ENCODE results near the gene CERS6. TPM values are rescaled to one million over a fixed set of nuclear protein-coding genes. Genes with fewer than 3 reads are reported as not detected.
A peak's percentile ranks its signal among the peaks of the same experiment; 100 is the strongest.

Gene CERS6
- total RNA-seq, 1 donor from 2014 or later, result 30.9 TPM

DNA sequence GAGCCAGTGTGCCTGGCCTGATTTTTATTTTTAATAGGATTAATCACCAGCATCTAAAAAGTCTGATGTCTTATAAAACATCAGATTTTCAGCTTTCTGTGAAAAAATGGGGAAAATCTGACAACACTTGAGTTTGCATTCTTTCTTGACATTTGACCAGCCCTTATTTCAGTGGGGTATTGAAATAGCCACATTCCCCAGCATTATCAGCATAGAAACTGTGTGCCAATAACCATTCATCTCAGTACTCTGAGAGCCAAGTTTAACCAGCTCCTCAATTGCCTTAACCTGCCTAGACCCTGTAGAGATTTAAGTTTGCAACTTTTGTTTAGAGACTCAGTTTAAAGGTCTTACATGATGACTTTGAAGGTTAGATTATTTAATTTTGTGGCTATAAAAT, 155.0 kb downstream of the CERS6 start:
- Mint-ChIP-seq H3K4me3 (ENCODE audit: unreplicated experiment) (no peak overlapping the region), H3K9me3 (ENCODE audit: unreplicated experiment) (peaks cover 4% of the 10 kb centered on the region), H3K27ac (ENCODE audit: unreplicated experiment) (no peak overlapping the region)

GRCh38 chr2:168611896-168612650, 156.0 kb downstream of the CERS6 start:
- Mint-ChIP-seq H3K4me1 (ENCODE audit: unreplicated experiment) (peaks cover 29% of the 10 kb centered on the region), H3K36me3 (ENCODE audit: unreplicated experiment) (peaks cover 19% of the 10 kb centered on the region), H3K27ac (ENCODE audit: unreplicated experiment) (peak overlapping the region; percentile 16), H3K9me3 (ENCODE audit: unreplicated experiment) (peaks cover 4% of the 10 kb centered on the region), H3K4me3 (ENCODE audit: unreplicated experiment) (no peak overlapping the region), H3K27me3 (ENCODE audit: unreplicated experiment) (no peaks in the 10 kb centered on the region)
- TF ChIP-seq, protein P1, sequence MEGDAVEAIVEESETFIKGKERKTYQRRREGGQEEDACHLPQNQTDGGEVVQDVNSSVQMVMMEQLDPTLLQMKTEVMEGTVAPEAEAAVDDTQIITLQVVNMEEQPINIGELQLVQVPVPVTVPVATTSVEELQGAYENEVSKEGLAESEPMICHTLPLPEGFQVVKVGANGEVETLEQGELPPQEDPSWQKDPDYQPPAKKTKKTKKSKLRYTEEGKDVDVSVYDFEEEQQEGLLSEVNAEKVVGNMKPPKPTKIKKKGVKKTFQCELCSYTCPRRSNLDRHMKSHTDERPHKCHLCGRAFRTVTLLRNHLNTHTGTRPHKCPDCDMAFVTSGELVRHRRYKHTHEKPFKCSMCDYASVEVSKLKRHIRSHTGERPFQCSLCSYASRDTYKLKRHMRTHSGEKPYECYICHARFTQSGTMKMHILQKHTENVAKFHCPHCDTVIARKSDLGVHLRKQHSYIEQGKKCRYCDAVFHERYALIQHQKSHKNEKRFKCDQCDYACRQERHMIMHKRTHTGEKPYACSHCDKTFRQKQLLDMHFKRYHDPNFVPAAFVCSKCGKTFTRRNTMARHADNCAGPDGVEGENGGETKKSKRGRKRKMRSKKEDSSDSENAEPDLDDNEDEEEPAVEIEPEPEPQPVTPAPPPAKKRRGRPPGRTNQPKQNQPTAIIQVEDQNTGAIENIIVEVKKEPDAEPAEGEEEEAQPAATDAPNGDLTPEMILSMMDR (IDR thresholded peaks at IDR 0.05), result no peak
- DNase-seq (ENCODE audit: extremely low spot score, unreplicated experiment), result no peak

More for the DNA sequence above, 155.0 kb downstream of the CERS6 start:
- Mint-ChIP-seq H3K4me1 (ENCODE audit: unreplicated experiment) (peaks cover 29% of the 10 kb centered on the region), H3K27me3 (ENCODE audit: unreplicated experiment) (no peaks in the 10 kb centered on the region), H3K36me3 (ENCODE audit: unreplicated experiment) (peaks cover 19% of the 10 kb centered on the region)
- TF ChIP-seq, protein P1 (IDR thresholded peaks at IDR 0.05), result no peak
- no peak for DNase-seq (ENCODE audit: extremely low spot score, unreplicated experiment)

DNA sequence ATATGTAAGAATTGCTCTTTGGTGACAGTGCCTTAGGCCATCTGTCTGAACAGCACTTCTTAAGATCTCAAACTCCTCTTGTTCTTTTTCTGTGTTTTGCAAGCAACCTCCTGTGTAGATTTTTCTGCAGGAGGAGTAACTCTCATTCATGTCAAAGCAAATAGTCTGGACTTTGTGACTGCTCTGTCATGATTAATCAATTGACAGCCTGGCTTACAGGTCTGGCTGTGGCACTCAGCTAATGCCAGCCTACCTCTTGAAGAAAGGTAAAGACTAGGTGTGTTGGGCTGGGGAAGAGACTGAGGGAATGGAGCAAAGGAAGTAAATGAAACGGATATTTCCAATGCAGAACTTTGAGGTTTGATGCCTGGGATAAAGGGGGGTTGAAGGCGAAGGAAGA, 156.6 kb downstream of the CERS6 start:
- Mint-ChIP-seq H3K27me3 (ENCODE audit: unreplicated experiment) (no peaks in the 10 kb centered on the region), H3K4me1 (ENCODE audit: unreplicated experiment) (peaks cover 29% of the 10 kb centered on the region), H3K9me3 (ENCODE audit: unreplicated experiment) (peaks cover 10% of the 10 kb centered on the region), H3K27ac (ENCODE audit: unreplicated experiment) (peak overlapping the region; percentile 0), H3K4me3 (ENCODE audit: unreplicated experiment) (no peak overlapping the region), H3K36me3 (ENCODE audit: unreplicated experiment) (peaks cover 19% of the 10 kb centered on the region)
- TF ChIP-seq, protein P1 (IDR thresholded peaks at IDR 0.05), result no peak
- DNase-seq (ENCODE audit: extremely low spot score, unreplicated experiment), result no peak

DNA sequence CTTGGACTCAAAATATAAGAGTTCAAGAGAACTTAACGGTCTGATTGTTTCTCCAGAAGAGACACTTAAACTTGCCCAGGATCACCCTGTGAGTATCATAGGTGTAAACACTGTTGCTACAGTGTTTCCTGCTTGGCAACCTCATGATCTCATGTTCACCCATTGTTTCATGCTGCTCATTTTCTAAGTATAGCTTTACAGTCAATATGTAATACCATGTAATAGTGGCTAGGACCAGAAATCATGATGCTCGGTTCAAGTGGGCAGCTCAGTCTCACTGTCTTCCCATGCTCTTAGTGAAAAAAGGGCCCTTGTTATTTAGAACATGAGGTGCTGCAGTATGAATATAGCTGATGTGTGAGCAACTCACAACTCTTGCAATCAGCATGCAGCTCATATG, 157.5 kb downstream of the CERS6 start:
- Mint-ChIP-seq H3K9me3 (ENCODE audit: unreplicated experiment) (peaks cover 16% of the 10 kb centered on the region), H3K4me3 (ENCODE audit: unreplicated experiment) (no peak overlapping the region), H3K36me3 (ENCODE audit: unreplicated experiment) (peaks cover 19% of the 10 kb centered on the region)

More for the DNA sequence above, 157.5 kb downstream of the CERS6 start:
- peaks cover 28% of the 10 kb centered on the region for H3K4me1 Mint-ChIP-seq (ENCODE audit: unreplicated experiment)
- no peak for DNase-seq (ENCODE audit: extremely low spot score, unreplicated experiment)
- no peaks in the 10 kb centered on the region for H3K27me3 Mint-ChIP-seq (ENCODE audit: unreplicated experiment)
- TF ChIP-seq, protein P1 (IDR thresholded peaks at IDR 0.05), result no peak
- H3K27ac Mint-ChIP-seq (ENCODE audit: unreplicated experiment), result no peak overlapping the region
